GM12872 (cell line): ENCODE data around the gene MYLK3.

Experiments used
- CTCF ChIP-seq: IDR thresholded peaks from 3 replicates; pipeline ENCODE4 v1.5.1; 2011; ENCODE audit warnings: low read depth, mild to moderate bottlenecking, low read length, moderate library complexity; ENCODE audit not compliant: insufficient read depth

MYLK3 gene

GRCh38 chr16:46757339-46758050 is 9.4 kb upstream of the MYLK3 start:
- TF ChIP-seq CTCF = no peak

- no peak for TF ChIP-seq CTCF
Observed at GRCh38 chr16:46756772-46757171, 8.6 kb upstream of the MYLK3 start.

- no peak for TF ChIP-seq CTCF
Observed at GRCh38 chr16:46753015-46753414, 4.9 kb upstream of the MYLK3 start.

GRCh38 chr16:46751381-46751780 is 3.2 kb upstream of the MYLK3 start:
- no peak for TF ChIP-seq CTCF

- no peak for TF ChIP-seq CTCF
Observed at GRCh38 chr16:46748775-46749705, 896 bp upstream of the MYLK3 start.

- no peak for TF ChIP-seq CTCF
Observed at GRCh38 chr16:46746821-46747776, 1.0 kb downstream of the MYLK3 start.
